HEK293 (cell line): Measurements from ENCODE around the gene FOXB2.

Source experiments
- GLIS1 ChIP-seq: fragments of 450-650 bp; formaldehyde crosslinking; IDR thresholded peaks from 2 replicates; pipeline ENCODE4 v1.5.1; 2016; ENCODE audit warnings: missing biosample characterization, missing genetic modification characterization
- GLIS2 ChIP-seq: fragments of 450-650 bp; formaldehyde crosslinking; IDR thresholded peaks from 2 replicates; pipeline ENCODE4 v1.5.1; 2016; ENCODE audit warnings: missing biosample characterization, missing genetic modification characterization
- HIC1 ChIP-seq: fragments of 450-650 bp; formaldehyde crosslinking; IDR thresholded peaks from 2 replicates; pipeline ENCODE4 v1.5.1; 2016; ENCODE audit warnings: missing biosample characterization, missing genetic modification characterization
- PATZ1 ChIP-seq: fragments of 450-650 bp; formaldehyde crosslinking; IDR thresholded peaks from 2 replicates; pipeline ENCODE4 v1.5.1; 2016; ENCODE audit warnings: missing biosample characterization, missing genetic modification characterization
- PRDM4 ChIP-seq: fragments of 450-650 bp; formaldehyde crosslinking; IDR thresholded peaks from 2 replicates; pipeline ENCODE4 v1.5.1; 2017; ENCODE audit warnings: missing biosample characterization, missing genetic modification characterization
- SCRT2 ChIP-seq: fragments of 450-650 bp; formaldehyde crosslinking; IDR thresholded peaks from 2 replicates; pipeline ENCODE4 v1.5.1; 2016; ENCODE audit warnings: missing biosample characterization, missing genetic modification characterization
- SP3 ChIP-seq: fragments of 450-650 bp; formaldehyde crosslinking; IDR thresholded peaks from 2 replicates; pipeline ENCODE4 v1.5.1; 2016; ENCODE audit warnings: missing biosample characterization, missing genetic modification characterization
- ZBTB20 ChIP-seq: fragments of 450-650 bp; formaldehyde crosslinking; IDR thresholded peaks from 2 replicates; pipeline ENCODE4 v1.5.1; 2016; ENCODE audit warnings: missing biosample characterization, missing genetic modification characterization
- ZBTB26 ChIP-seq: fragments of 450-650 bp; formaldehyde crosslinking; optimal IDR thresholded peaks from 2 replicates; pipeline ENCODE3; 2016; ENCODE audit warnings: missing biosample characterization, mild to moderate bottlenecking, missing genetic modification characterization
- ZBTB8A ChIP-seq: fragments of 450-650 bp; formaldehyde crosslinking; IDR thresholded peaks from 2 replicates; pipeline ENCODE4 v1.5.1; 2016; ENCODE audit warnings: missing biosample characterization, missing genetic modification characterization
- ZIC2 ChIP-seq: fragments of 450-650 bp; formaldehyde crosslinking; IDR thresholded peaks from 2 replicates; pipeline ENCODE4 v1.5.1; 2016; ENCODE audit warnings: missing biosample characterization, missing genetic modification characterization
- ZNF280D ChIP-seq: fragments of 450-650 bp; formaldehyde crosslinking; IDR thresholded peaks from 2 replicates; pipeline ENCODE4 v1.5.1; 2016; ENCODE audit warnings: missing biosample characterization, missing genetic modification characterization
- ZNF335 ChIP-seq: fragments of 450-650 bp; formaldehyde crosslinking; conservative IDR thresholded peaks from 2 replicates; pipeline ENCODE4 v1.5.1; 2016; ENCODE audit warnings: missing biosample characterization, missing genetic modification characterization
- ZNF341 ChIP-seq: fragments of 450-650 bp; formaldehyde crosslinking; IDR thresholded peaks from 2 replicates; pipeline ENCODE4; 2016; ENCODE audit warnings: low read depth, missing biosample characterization, missing genetic modification characterization
- ZNF398 ChIP-seq: fragments of 450-650 bp; formaldehyde crosslinking; IDR thresholded peaks from 2 replicates; pipeline ENCODE4 v1.5.1; 2017; ENCODE audit warnings: missing biosample characterization, missing genetic modification characterization
- ZNF423 ChIP-seq: fragments of 450-650 bp; formaldehyde crosslinking; IDR thresholded peaks from 2 replicates; pipeline ENCODE4 v1.5.1; 2016; ENCODE audit warnings: missing biosample characterization, missing genetic modification characterization
- ZNF473 ChIP-seq: fragments of 450-650 bp; formaldehyde crosslinking; IDR thresholded peaks from 2 replicates; pipeline ENCODE4 v1.5.1; 2017; ENCODE audit warnings: missing biosample characterization, missing genetic modification characterization
- ZNF580 ChIP-seq: fragments of 450-650 bp; formaldehyde crosslinking; IDR thresholded peaks from 2 replicates; pipeline ENCODE4 v1.5.1; 2016; ENCODE audit warnings: missing biosample characterization, missing genetic modification characterization
- ZNF596 ChIP-seq: fragments of 450-650 bp; IDR thresholded peaks from 2 replicates; pipeline ENCODE4 v1.5.0; 2018; ENCODE audit warnings: missing biosample characterization, mild to moderate bottlenecking, missing genetic modification characterization, moderate library complexity
- ZNF610 ChIP-seq: fragments of 450-650 bp; formaldehyde crosslinking; IDR thresholded peaks from 2 replicates; pipeline ENCODE4 v1.5.1; 2016; ENCODE audit warnings: missing biosample characterization, missing genetic modification characterization, borderline replicate concordance
- ZNF76 ChIP-seq: fragments of 450-650 bp; formaldehyde crosslinking; IDR thresholded peaks from 2 replicates; pipeline ENCODE4; 2016; ENCODE audit warnings: low read depth, missing biosample characterization, missing genetic modification characterization, borderline replicate concordance
- ZNF777 ChIP-seq: fragments of 450-650 bp; formaldehyde crosslinking; IDR thresholded peaks from 2 replicates; pipeline ENCODE4 v1.5.1; 2017; ENCODE audit warnings: missing biosample characterization, missing genetic modification characterization, borderline replicate concordance
- ZXDB ChIP-seq: fragments of 450-650 bp; formaldehyde crosslinking; IDR thresholded peaks from 2 replicates; pipeline ENCODE4 v1.5.1; 2016; ENCODE audit warnings: missing biosample characterization, missing genetic modification characterization

The FOXB2 gene

GRCh38 chr9:77018058-77018968, 1.1 kb upstream of the FOXB2 start (continued):
- TF ChIP-seq GLIS1 (tag by site-specific recombination): peak; percentile 47; the same call in 1 of the 2 replicates
- peak; percentile 94 for TF ChIP-seq ZBTB8A
- 0 out of 2 replicates have a peak, but pooled peaks have one; percentile 20 for TF ChIP-seq ZXDB (tag by site-specific recombination)
- TF ChIP-seq ZIC2 (tag by site-specific recombination): peak; percentile 40
- TF ChIP-seq ZNF610 (tag by site-specific recombination): no peak
- peak; percentile 65; the same call in 1 of the 2 replicates for TF ChIP-seq GLIS2 (tag by site-specific recombination)
- TF ChIP-seq ZNF398: peak; percentile 70
- no peak for TF ChIP-seq ZNF280D (tag by site-specific recombination)
- TF ChIP-seq PRDM4 (tag by site-specific recombination): peak; percentile 81
- TF ChIP-seq ZBTB20 (tag by site-specific recombination): peak; percentile 62; the same call in 1 of the 2 replicates
- no peak for TF ChIP-seq ZNF473
- TF ChIP-seq ZNF777 (tag by site-specific recombination): peak; percentile 35; the same call in 1 of the 2 replicates
- TF ChIP-seq SP3 (tag by site-specific recombination): 0 out of 2 replicates have a peak, but pooled peaks have one; percentile 31
- TF ChIP-seq ZNF596 (tag by site-specific recombination): 0 out of 2 replicates have a peak, but pooled peaks have one; percentile 2
- TF ChIP-seq ZNF76 (tag by site-specific recombination): peak; percentile 49
- peak; percentile 63 for TF ChIP-seq ZNF335 (tag by site-specific recombination)
- TF ChIP-seq HIC1: 0 out of 2 replicates have a peak, but pooled peaks have one; percentile 46
- TF ChIP-seq ZBTB26: peak; percentile 45
- TF ChIP-seq ZNF423 (tag by site-specific recombination): 0 out of 2 replicates have a peak, but pooled peaks have one; percentile 35
- TF ChIP-seq SCRT2 (tag by site-specific recombination): no peak
- TF ChIP-seq PATZ1 (tag by site-specific recombination): peak; percentile 82
- no peak for TF ChIP-seq ZNF580 (tag by site-specific recombination)
- TF ChIP-seq ZNF341 (tag by site-specific recombination): peak; percentile 79
- TF ChIP-seq, all 188 proteins: peak for 24
